Measurements from ENCODE around the gene SHROOM3.

SHROOM3 gene

DNA sequence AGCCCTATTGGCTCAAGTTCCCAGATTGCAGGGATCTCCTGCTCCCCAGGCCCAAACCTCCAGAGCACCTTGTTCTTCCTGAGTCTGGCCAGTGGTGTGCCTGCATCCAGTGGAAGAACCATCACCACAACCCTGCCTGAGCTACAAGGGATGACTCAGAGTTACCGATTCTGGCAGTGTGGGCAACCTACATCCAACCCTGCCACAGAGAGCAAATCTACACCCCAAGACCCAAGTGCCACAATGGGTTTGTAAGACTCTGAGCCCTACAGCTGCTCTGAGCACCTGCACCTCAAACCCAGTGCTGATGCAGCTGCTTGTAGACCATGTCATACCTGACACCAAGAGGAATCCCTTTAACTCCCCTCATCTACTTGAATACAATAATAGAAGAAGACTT lies 352.9 kb downstream of the SHROOM3 start:
- H3K9me3 ChIP-seq (ENCODE audit: control insufficient read depth, insufficient read depth, low read length): no peaks in the 10 kb centered on the region; the same call in 1 of the 2 replicates

DNA sequence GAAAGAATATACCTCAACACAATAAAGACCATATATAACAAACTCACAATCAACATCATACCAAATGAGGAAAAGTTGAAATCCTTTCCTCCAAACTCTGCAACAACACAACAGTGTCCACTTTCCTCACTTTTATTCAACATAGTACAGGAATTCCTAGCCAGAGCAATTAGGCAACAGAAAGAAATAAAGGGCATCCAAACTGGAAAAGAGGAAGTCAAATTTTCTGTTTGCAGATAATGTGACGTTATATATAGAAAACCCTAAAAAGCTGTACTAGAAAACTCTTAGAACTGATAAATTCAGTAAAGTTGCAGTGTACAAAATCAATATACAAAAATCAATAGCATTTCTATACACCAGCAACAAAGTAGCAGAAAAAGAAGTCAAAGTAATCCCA lies 355.3 kb downstream of the SHROOM3 start:
- H3K9me3 ChIP-seq (ENCODE audit: control insufficient read depth, insufficient read depth, low read length): no peaks in the 10 kb centered on the region; the same call in 1 of the 2 replicates
- H3K9ac ChIP-seq (ENCODE audit: low read depth, low read length): no peak overlapping the region
- no peaks in the 10 kb centered on the region for H3K4me1 ChIP-seq (ENCODE audit: insufficient read depth, low read length)

More for the DNA sequence above, 352.9 kb downstream of the SHROOM3 start:
- Histone ChIP-seq H3K9ac (ENCODE audit: low read depth, low read length) (no peak overlapping the region), H3K4me1 (ENCODE audit: insufficient read depth, low read length) (peaks cover 10% of the 10 kb centered on the region), H3K36me3 (ENCODE audit: insufficient read depth, low read length) (no peaks in the 10 kb centered on the region)

DNA sequence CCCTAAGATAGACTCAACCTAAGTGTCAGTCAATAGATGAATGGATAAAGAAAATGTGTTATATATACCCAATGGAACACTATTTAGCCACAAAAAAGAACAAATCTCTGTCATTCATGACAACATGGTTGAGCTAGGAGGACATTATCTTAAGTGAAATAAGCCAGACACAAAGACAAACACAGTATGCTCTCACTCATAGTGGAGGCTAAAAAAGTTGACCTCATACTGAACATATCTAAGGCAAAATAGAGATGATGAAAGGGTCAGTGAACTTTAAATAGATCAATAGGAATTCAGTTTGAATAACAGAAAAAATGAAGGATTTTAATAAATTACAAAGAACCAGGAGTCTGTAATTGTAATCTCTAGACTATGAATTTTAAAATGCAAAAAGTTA lies 356.4 kb downstream of the SHROOM3 start:
- Histone ChIP-seq H3K9ac (ENCODE audit: low read depth, low read length) (no peak overlapping the region), H3K9me3 (ENCODE audit: control insufficient read depth, insufficient read depth, low read length) (no peaks in the 10 kb centered on the region; the same call in 1 of the 2 replicates), H3K4me1 (ENCODE audit: insufficient read depth, low read length) (no peaks in the 10 kb centered on the region), H3K36me3 (ENCODE audit: insufficient read depth, low read length) (no peaks in the 10 kb centered on the region)

More for the DNA sequence above, 355.3 kb downstream of the SHROOM3 start:
- H3K36me3 ChIP-seq (ENCODE audit: insufficient read depth, low read length): no peaks in the 10 kb centered on the region

DNA sequence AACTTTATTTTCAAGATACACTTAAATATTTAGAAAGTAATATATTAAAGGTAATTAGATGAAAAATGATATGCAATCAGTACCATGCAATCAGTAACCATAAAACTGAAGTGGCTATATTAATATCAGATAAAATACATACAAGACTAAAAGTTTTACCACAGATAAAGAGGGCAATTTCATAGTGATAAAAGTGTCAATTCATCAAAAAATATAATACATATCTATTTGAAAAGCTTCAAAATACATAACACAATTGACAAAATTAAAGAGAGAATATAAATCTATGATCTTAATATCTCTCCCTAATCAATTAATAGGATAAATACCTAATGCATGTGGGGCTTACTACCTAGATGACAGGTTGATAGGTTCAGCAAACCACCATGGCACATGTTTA lies 357.4 kb downstream of the SHROOM3 start:
- Histone ChIP-seq H3K4me1 (ENCODE audit: insufficient read depth, low read length) (no peaks in the 10 kb centered on the region), H3K9ac (ENCODE audit: low read depth, low read length) (no peak overlapping the region), H3K9me3 (ENCODE audit: control insufficient read depth, insufficient read depth, low read length) (no peaks in the 10 kb centered on the region; the same call in 1 of the 2 replicates), H3K36me3 (ENCODE audit: insufficient read depth, low read length) (no peaks in the 10 kb centered on the region)

DNA sequence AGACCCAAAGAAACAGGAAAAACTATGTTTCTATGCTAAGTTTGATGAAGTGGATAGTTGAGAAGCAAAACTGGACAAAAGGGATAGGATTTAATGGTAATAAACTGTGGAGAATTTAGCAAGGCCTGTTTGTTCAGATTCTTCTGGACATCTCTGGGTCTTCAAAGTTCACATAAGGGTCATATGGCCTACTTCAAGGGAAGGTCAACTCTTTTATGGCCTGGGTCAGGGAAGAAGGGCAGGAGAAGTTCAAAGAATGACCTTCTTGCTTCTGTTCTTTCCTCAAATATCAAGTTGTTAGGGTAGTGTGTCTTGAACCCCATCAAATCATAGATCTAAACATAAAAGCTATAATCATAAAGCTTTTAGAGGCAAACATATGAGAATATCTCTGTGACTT lies 360.2 kb downstream of the SHROOM3 start:
- H3K9ac ChIP-seq (ENCODE audit: low read depth, low read length): no peak overlapping the region

DNA sequence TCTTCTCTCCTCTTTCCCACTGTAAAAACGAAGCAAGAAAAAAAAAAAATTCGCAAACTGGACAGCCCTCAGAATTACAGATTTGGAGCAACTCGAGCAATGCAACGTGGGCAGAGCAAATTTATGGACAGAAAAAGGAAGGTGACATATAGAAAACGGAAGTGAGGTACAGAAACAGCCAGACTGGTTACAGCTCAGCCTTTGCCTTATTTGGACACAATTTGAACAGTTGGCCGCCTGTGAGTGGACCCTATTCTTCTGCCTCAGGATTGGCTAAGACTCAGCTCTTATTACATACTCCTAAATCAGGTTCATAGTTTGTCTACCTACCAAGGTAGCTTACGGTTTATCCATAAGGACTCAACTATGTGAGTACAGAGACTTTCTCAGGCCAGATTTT lies 364.1 kb downstream of the SHROOM3 start:
- Histone ChIP-seq H3K9me3 (ENCODE audit: control insufficient read depth, insufficient read depth, low read length) (no peaks in the 10 kb centered on the region), H3K36me3 (ENCODE audit: insufficient read depth, low read length) (no peaks in the 10 kb centered on the region), H3K9ac (ENCODE audit: low read depth, low read length) (no peak overlapping the region), H3K4me1 (ENCODE audit: insufficient read depth, low read length) (peaks cover 17% of the 10 kb centered on the region)

More for the DNA sequence above, 360.2 kb downstream of the SHROOM3 start:
- Histone ChIP-seq H3K9me3 (ENCODE audit: control insufficient read depth, insufficient read depth, low read length) (no peaks in the 10 kb centered on the region), H3K4me1 (ENCODE audit: insufficient read depth, low read length) (0 out of 2 replicates have a peak, but pooled peaks cover 3% of the 10 kb centered on the region), H3K36me3 (ENCODE audit: insufficient read depth, low read length) (no peaks in the 10 kb centered on the region)

DNA sequence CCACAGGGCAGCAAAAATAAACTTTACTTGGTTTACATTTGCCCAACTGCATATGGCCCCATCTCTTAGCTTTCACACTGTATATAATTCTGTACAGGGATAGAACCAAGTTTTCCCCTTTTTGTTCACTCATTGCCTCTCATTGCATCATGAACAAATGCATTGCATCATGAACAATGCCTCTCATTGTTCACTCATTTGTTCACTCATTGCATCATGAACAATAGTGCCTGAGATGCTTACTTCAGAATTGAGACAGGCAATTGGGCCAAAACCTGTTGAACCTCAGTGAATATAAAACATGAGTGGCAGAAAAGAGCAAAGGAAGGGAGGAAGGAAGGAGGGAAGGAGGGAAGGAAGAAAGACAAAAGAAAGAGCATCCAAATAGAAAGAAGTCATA lies 364.7 kb downstream of the SHROOM3 start:
- Histone ChIP-seq H3K4me1 (ENCODE audit: insufficient read depth, low read length) (peaks cover 17% of the 10 kb centered on the region), H3K36me3 (ENCODE audit: insufficient read depth, low read length) (no peaks in the 10 kb centered on the region), H3K9me3 (ENCODE audit: control insufficient read depth, insufficient read depth, low read length) (no peaks in the 10 kb centered on the region), H3K9ac (ENCODE audit: low read depth, low read length) (no peak overlapping the region)

DNA sequence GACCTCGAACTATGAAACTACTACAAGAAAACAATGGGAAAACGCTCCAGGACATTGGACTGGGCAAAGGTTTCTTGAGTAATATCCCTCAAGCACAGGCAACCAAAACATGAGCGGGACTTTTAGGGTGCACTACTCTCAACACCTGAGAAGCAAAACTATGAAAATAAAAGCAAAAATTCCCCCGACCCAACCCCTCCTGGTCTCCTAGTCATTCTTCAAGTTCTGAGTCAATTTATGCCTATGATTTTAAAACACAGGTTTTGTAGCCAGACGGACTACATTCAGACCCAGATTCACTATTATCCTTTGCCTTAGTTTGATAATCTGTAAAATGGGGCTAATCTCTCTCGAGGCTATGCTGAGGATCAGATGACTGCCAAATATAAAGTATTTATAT lies 365.9 kb downstream of the SHROOM3 start:
- peaks cover 17% of the 10 kb centered on the region for H3K4me1 ChIP-seq (ENCODE audit: insufficient read depth, low read length)
- H3K9ac ChIP-seq (ENCODE audit: low read depth, low read length): no peak overlapping the region
- H3K36me3 ChIP-seq (ENCODE audit: insufficient read depth, low read length): no peaks in the 10 kb centered on the region
- no peaks in the 10 kb centered on the region for H3K9me3 ChIP-seq (ENCODE audit: control insufficient read depth, insufficient read depth, low read length)

DNA sequence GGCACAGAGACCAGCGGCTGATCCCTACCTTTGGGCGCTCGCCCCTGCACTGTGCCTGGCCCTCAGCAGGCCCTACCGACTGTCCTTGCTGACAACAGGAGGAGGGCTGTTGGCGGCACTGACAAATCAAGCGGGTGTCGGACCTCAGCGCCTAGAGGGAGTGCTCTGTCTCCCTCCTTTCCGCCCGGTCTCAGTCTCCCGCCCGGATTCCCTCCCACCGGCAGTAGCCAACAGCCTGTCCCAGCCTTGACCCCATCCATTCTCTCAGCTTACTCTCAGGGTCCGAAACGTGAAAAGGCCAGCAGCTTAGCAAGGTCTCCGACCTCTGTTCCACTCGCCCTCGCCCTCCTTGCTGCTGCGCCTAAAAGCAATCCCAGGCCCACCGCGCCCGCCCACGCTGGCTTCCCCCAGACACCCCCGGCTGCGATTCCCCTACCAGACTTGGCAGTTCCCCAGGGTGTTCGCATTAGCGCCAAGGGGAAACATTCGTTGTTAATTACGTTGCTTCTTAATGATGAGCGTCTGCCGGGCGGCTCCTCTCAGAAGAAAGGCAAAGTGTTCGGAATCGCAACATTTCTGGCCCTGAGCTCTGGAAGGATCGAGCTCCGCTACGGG lies 366.7 kb downstream of the SHROOM3 start:
- Histone ChIP-seq H3K4me1 (ENCODE audit: insufficient read depth, low read length) (peaks cover 17% of the 10 kb centered on the region), H3K36me3 (ENCODE audit: insufficient read depth, low read length) (no peaks in the 10 kb centered on the region), H3K9me3 (ENCODE audit: control insufficient read depth, insufficient read depth, low read length) (peaks cover 3% of the 10 kb centered on the region; the same call in 1 of the 2 replicates), H3K9ac (ENCODE audit: low read depth, low read length) (peak overlapping the region; percentile 39; the same call in 1 of the 2 replicates)

DNA sequence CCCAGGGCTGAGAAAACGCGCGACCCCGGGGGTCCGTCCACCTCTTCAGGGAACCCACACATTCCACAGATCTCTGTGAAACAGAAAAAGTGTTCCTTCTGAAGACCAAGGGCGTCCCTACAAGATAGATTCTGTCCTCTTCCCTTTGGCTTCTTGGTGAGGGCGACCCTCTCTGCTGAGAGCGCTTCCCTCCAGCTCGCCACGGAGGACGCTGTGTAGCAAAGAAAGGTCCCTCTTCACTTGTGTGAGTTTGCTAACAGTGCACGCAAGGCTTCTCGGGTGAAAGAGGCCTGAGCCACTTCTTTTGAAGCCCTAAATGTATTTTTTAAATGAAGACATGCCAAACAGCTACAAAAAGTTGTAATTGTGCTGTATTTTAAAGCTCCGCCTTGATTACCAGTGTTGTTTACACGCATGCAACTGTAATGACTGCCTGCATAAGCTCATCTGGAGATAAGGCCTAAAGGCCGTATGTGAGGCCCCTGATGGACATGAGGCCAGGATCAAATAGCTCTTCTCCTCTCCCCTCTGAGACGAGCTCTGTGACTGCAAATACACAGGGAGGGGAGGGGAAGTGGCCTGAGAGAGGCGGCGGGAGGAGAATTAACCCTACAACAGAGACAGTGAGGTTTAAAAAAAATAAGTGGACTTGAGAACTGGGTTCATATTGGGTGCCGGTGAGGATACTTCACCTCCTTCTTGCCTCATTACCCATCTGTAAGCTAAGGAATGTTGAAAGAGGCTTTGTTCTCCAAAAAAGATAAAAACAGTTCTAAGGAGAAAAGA lies 367.4 kb downstream of the SHROOM3 start:
- H3K36me3 ChIP-seq (ENCODE audit: insufficient read depth, low read length): no peaks in the 10 kb centered on the region
- peaks cover 17% of the 10 kb centered on the region for H3K4me1 ChIP-seq (ENCODE audit: insufficient read depth, low read length)
- peaks cover 4% of the 10 kb centered on the region; the same call in 1 of the 2 replicates for H3K9me3 ChIP-seq (ENCODE audit: control insufficient read depth, insufficient read depth, low read length)
- H3K9ac ChIP-seq (ENCODE audit: low read depth, low read length): peak overlapping the region; percentile 39; the same call in 1 of the 2 replicates

DNA sequence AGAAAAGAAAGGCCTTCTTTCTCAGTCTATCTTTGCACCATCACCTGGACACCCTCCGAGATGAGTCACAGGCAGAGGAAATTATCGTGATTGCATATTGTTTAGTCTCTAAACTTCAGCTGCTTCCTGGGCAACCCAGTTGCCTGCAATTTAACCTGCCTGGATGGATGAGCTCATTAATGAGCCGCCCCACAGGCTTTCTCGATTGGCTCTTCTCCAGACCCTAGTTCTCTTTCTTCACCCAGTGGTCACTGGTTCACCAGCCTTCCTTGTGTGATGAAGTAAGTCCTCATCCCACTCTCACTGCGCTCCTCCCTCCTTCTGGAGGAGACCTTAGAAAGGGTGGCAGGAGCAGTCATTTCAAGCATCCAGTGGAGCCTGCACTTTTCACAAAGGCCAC lies 368.5 kb downstream of the SHROOM3 start:
- peaks cover 6% of the 10 kb centered on the region; the same call in 1 of the 2 replicates for H3K9me3 ChIP-seq (ENCODE audit: control insufficient read depth, insufficient read depth, low read length)
- H3K36me3 ChIP-seq (ENCODE audit: insufficient read depth, low read length): no peaks in the 10 kb centered on the region
- H3K9ac ChIP-seq (ENCODE audit: low read depth, low read length): no peak overlapping the region
- peaks cover 17% of the 10 kb centered on the region for H3K4me1 ChIP-seq (ENCODE audit: insufficient read depth, low read length)

DNA sequence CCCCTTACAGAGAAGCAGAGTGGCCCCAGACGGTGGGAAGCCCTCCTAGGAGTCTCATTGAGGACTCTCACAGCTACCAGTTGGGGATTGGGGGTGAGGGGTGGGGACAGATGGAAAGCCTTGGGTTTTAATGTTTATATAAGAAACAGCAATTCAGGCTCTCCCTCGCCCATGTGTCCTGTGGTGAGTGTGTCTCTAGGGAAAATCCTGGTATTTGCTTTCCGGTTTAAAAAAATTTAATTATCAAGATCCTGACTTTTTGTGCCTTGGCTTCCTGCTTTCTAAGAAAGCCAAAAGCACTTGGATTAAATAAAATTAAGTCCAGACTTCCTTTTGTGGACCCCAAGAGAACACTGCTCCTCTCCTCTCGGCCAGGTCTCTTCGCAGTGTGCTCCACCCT lies 369.1 kb downstream of the SHROOM3 start:
- no peak overlapping the region for H3K9ac ChIP-seq (ENCODE audit: low read depth, low read length)

DNA sequence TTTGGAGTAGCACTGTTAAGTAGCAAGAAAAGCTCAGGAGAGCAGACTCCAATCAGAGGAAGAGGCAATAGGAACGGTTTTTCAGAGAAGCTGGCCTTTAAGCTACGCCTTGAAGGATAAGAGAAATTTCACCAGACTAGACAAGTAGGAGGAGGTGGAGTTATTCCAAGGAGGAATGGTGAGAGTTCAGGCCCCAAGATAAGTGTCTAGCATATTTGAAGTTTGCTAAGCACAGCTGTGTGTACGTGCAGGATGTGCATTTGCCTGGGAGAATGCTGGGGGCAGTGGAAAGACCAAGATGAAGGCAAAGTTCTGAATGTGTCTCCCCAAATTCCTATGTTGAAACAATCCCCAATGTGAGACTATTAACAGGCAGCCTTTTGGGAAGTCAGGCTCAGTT lies 371.3 kb downstream of the SHROOM3 start:
- Histone ChIP-seq H3K9ac (ENCODE audit: low read depth, low read length) (no peak overlapping the region), H3K9me3 (ENCODE audit: control insufficient read depth, insufficient read depth, low read length) (peaks cover 6% of the 10 kb centered on the region; the same call in 1 of the 2 replicates), H3K36me3 (ENCODE audit: insufficient read depth, low read length) (no peaks in the 10 kb centered on the region), H3K4me1 (ENCODE audit: insufficient read depth, low read length) (peaks cover 14% of the 10 kb centered on the region)

More for the DNA sequence above, 369.1 kb downstream of the SHROOM3 start:
- no peaks in the 10 kb centered on the region for H3K36me3 ChIP-seq (ENCODE audit: insufficient read depth, low read length)
- H3K9me3 ChIP-seq (ENCODE audit: control insufficient read depth, insufficient read depth, low read length): peaks cover 6% of the 10 kb centered on the region; the same call in 1 of the 2 replicates
- peaks cover 17% of the 10 kb centered on the region for H3K4me1 ChIP-seq (ENCODE audit: insufficient read depth, low read length)

DNA sequence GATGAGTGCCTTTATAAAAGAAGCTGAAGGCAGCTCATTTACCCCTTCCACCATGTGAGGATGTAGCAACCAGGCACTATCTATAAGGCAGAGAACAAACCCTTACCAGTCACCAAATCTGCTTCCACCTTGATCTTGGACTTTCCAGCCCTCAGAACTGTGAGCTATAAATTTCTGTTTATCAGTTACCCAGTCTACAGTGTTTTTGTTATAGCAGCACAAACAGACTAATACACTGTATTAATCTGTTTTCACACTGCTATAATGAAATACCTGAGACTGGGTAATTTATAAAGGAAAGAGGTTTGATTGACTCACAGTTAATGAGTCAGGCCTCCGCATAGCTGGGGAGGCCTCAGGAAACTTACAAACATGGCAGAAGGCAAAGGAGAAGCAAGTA lies 371.7 kb downstream of the SHROOM3 start:
- Histone ChIP-seq H3K9ac (ENCODE audit: low read depth, low read length) (no peak overlapping the region), H3K9me3 (ENCODE audit: control insufficient read depth, insufficient read depth, low read length) (peaks cover 6% of the 10 kb centered on the region; the same call in 1 of the 2 replicates), H3K4me1 (ENCODE audit: insufficient read depth, low read length) (peaks cover 16% of the 10 kb centered on the region), H3K36me3 (ENCODE audit: insufficient read depth, low read length) (no peaks in the 10 kb centered on the region)

Data from ES-I3 (cell line).